GM23338 (cell line): ENCODE data around the gene FRMD4A. TPM values are rescaled to one million over a fixed set of nuclear protein-coding genes. Genes with fewer than 3 reads are reported as not detected.

Source experiments
- ATAC-seq: fragments of 200-7000 bp; cut with Tn5 transposase; 3 replicates; pipeline ENCODE4 v1.9.1; 2020
- DNase-seq: peaks from one replicate; pipeline ENCODE4 v3.0.0-alpha.2; 2015; ENCODE audit warnings: low spot score
- H2AFZ ChIP-seq: fragments of 200-600 bp; sonication (generic); 2 replicates; pipeline ENCODE4 v1.8.0; 2016; ENCODE audit warnings: antibody characterized with exemption, mild to moderate bottlenecking, moderate library complexity
- H3F3A ChIP-seq: fragments of 200-600 bp; sonication (generic); replicated peaks from 2 replicates; pipeline ENCODE4 v1.8.0; 2017; ENCODE audit warnings: antibody characterized with exemption, mixed run types, low read depth
- H3K27ac ChIP-seq: fragments of 200-600 bp; sonication (generic); 2 replicates; pipeline ENCODE4 v1.6.1; 2016; ENCODE audit warnings: low read depth
- H3K27me3 ChIP-seq: fragments of 200-600 bp; sonication (generic); 2 replicates; pipeline ENCODE4 v1.8.0; 2016; ENCODE audit warnings: mild to moderate bottlenecking, mixed run types, moderate library complexity; ENCODE audit not compliant: insufficient read depth
- H3K36me3 ChIP-seq: fragments of 200-600 bp; sonication (generic); 2 replicates; pipeline ENCODE4 v1.8.0; 2016; ENCODE audit warnings: mild to moderate bottlenecking; ENCODE audit not compliant: insufficient read depth
- H3K4me1 ChIP-seq: fragments of 200-600 bp; sonication (generic); 2 replicates; pipeline ENCODE4 v1.8.0; 2016; ENCODE audit warnings: mild to moderate bottlenecking, moderate library complexity; ENCODE audit not compliant: insufficient read depth
- H3K4me2 ChIP-seq: fragments of 200-600 bp; sonication (generic); 2 replicates; pipeline ENCODE4 v1.7.1; 2017; ENCODE audit warnings: mixed run types
- H3K4me3 ChIP-seq: fragments of 200-600 bp; sonication (generic); 2 replicates; pipeline ENCODE4 v1.6.1; 2016; ENCODE audit warnings: mixed run types
- H3K79me2 ChIP-seq: fragments of 200-600 bp; sonication (generic); replicated peaks from 2 replicates; pipeline ENCODE4 v1.8.0; 2017; ENCODE audit warnings: mild to moderate bottlenecking; ENCODE audit not compliant: insufficient read depth
- H3K9me2 ChIP-seq: fragments of 200-600 bp; sonication (generic); 2 replicates; pipeline ENCODE4 v1.8.0; 2017; ENCODE audit not compliant: insufficient read depth
- H4K20me1 ChIP-seq: fragments of 200-600 bp; sonication (generic); replicated peaks from 2 replicates; pipeline ENCODE4 v1.8.0; 2017; ENCODE audit warnings: mild to moderate bottlenecking; ENCODE audit not compliant: insufficient read depth
- H3K27ac Mint-ChIP-seq: 2 replicates; pipeline ENCODE4 v1.8.0; 2020; ENCODE audit warnings: inconsistent platforms, mild to moderate bottlenecking, moderate library complexity, mixed read lengths
- H3K27me3 Mint-ChIP-seq: 3 replicates; pipeline ENCODE4 v1.8.0; 2022; ENCODE audit warnings: low read depth, mild to moderate bottlenecking, moderate library complexity, mixed read lengths, inconsistent platforms; ENCODE audit not compliant: insufficient read depth, poor library complexity
- H3K36me3 Mint-ChIP-seq: 3 replicates; pipeline ENCODE4 v1.8.0; 2021; ENCODE audit warnings: low read depth, mild to moderate bottlenecking, inconsistent platforms, moderate library complexity, mixed read lengths
- H3K4me1 Mint-ChIP-seq: 3 replicates; pipeline ENCODE4 v1.8.0; 2020; ENCODE audit warnings: mild to moderate bottlenecking, inconsistent platforms, mixed read lengths
- H3K4me3 Mint-ChIP-seq: 3 replicates; pipeline ENCODE4 v1.8.0; 2021; ENCODE audit warnings: moderate library complexity, mild to moderate bottlenecking, inconsistent platforms, mixed read lengths
- H3K9me3 Mint-ChIP-seq: 3 replicates; pipeline ENCODE4 v1.8.0; 2020; ENCODE audit warnings: moderate library complexity, mild to moderate bottlenecking, inconsistent platforms, mixed read lengths
- EZH2 ChIP-seq: fragments of 200-600 bp; sonication (generic); IDR thresholded peaks from one replicate; pipeline ENCODE4 v1.8.0; 2017; ENCODE audit warnings: antibody characterized with exemption, mild to moderate bottlenecking, low read depth; ENCODE audit not compliant: unreplicated experiment
- POLR2AphosphoS5 ChIP-seq: IDR thresholded peaks from 2 replicates; pipeline ENCODE4 v1.6.1; 2016; ENCODE audit warnings: antibody characterized with exemption, low read depth
- STAT1 ChIP-seq: IDR thresholded peaks from one replicate; pipeline ENCODE4 v1.6.1; 2016; ENCODE audit warnings: antibody characterized with exemption; ENCODE audit not compliant: unreplicated experiment
- ZNF462 ChIP-seq: fragments of 250-450 bp; sonication (Bioruptor Pico); IDR thresholded peaks from 2 replicates; pipeline ENCODE4 v1.5.0; 2020; ENCODE audit warnings: mild to moderate bottlenecking, moderate library complexity
- polyA plus RNA-seq: library from polyadenylated mRNA; unstranded; fragments of >200 nt; fragmentation: Nextera tagmentation; extraction: Ambion mirVana; gene quantifications from 2 replicates; pipeline ENCODE4 v1.2.1, GENCODE V29; 2016
- total RNA-seq: library from RNA; depleted of rRNA; stranded (reverse); fragments of >200 nt; shearing (Covaris generic); gene quantifications from 2 replicates; pipeline ENCODE4 v1.2.3, GENCODE V29; 2014
- TF ChIP-seq, protein P1 (sequence below): IDR thresholded peaks from 2 replicates; pipeline ENCODE4 v1.6.1; 2016; ENCODE audit warnings: antibody characterized with exemption
- TF ChIP-seq, protein P2 (sequence below): IDR thresholded peaks from one replicate; pipeline ENCODE4 v1.6.1; 2018; ENCODE audit warnings: antibody characterized with exemption; ENCODE audit not compliant: unreplicated experiment

Gene FRMD4A
- total and polyA plus RNA-seq, 2 experiments from 2014 or later: 14.0 to 20.1 TPM

DNA sequence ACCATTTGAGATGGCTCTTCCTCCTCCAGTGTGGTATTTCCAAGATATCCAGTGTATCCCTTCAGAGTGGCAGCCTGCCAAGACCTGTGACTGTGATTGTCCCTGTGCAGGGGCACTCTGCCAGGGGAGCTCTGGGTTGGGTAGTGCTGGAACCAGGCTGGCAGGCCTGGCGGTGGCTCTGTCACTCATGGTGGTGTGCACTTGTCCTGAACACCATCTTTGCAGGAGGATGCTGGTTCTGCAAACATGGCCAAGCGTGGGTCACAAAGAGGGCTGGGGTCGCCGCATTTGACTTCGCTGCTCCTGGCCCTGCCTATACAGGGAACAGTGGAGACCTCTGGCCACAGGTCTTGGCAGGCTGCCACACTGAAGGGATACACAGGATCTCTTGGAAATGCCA is 538.7 kb downstream of the FRMD4A start:
- no peaks in the 10 kb centered on the region for H4K20me1 ChIP-seq
- Mint-ChIP-seq H3K27ac (no peak overlapping the region; the same call in 1 of the 2 replicates), H3K9me3 (no peaks in the 10 kb centered on the region; the same call in 2 of the 3 replicates), H3K27me3 (peaks cover 6% of the 10 kb centered on the region), H3K4me1 (peaks cover 25% of the 10 kb centered on the region), H3K4me3 (no peak overlapping the region), H3K36me3 (peaks cover 5% of the 10 kb centered on the region; the same call in 2 of the 3 replicates)
- H3K79me2 ChIP-seq: no peaks in the 10 kb centered on the region
- DNase-seq (no peak), ATAC-seq (no peak)
- H3K4me1 ChIP-seq: peaks cover 4% of the 10 kb centered on the region
- no peak overlapping the region for H3K4me3 ChIP-seq
- no peaks in the 10 kb centered on the region for H3K27me3 ChIP-seq
- no peak overlapping the region for H3K4me2 ChIP-seq
- no peak overlapping the region for H3K27ac ChIP-seq
- no peaks in the 10 kb centered on the region for H3F3A ChIP-seq
- no peak overlapping the region for H2AFZ ChIP-seq
- TF ChIP-seq ZNF462 (CRISPR knock-in tag): no peak
- TF ChIP-seq STAT1: no peak
- TF ChIP-seq, protein P1, sequence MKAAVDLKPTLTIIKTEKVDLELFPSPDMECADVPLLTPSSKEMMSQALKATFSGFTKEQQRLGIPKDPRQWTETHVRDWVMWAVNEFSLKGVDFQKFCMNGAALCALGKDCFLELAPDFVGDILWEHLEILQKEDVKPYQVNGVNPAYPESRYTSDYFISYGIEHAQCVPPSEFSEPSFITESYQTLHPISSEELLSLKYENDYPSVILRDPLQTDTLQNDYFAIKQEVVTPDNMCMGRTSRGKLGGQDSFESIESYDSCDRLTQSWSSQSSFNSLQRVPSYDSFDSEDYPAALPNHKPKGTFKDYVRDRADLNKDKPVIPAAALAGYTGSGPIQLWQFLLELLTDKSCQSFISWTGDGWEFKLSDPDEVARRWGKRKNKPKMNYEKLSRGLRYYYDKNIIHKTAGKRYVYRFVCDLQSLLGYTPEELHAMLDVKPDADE: no peak
- no peak for TF ChIP-seq POLR2AphosphoS5
- no peak for TF ChIP-seq EZH2
- TF ChIP-seq, protein P2, sequence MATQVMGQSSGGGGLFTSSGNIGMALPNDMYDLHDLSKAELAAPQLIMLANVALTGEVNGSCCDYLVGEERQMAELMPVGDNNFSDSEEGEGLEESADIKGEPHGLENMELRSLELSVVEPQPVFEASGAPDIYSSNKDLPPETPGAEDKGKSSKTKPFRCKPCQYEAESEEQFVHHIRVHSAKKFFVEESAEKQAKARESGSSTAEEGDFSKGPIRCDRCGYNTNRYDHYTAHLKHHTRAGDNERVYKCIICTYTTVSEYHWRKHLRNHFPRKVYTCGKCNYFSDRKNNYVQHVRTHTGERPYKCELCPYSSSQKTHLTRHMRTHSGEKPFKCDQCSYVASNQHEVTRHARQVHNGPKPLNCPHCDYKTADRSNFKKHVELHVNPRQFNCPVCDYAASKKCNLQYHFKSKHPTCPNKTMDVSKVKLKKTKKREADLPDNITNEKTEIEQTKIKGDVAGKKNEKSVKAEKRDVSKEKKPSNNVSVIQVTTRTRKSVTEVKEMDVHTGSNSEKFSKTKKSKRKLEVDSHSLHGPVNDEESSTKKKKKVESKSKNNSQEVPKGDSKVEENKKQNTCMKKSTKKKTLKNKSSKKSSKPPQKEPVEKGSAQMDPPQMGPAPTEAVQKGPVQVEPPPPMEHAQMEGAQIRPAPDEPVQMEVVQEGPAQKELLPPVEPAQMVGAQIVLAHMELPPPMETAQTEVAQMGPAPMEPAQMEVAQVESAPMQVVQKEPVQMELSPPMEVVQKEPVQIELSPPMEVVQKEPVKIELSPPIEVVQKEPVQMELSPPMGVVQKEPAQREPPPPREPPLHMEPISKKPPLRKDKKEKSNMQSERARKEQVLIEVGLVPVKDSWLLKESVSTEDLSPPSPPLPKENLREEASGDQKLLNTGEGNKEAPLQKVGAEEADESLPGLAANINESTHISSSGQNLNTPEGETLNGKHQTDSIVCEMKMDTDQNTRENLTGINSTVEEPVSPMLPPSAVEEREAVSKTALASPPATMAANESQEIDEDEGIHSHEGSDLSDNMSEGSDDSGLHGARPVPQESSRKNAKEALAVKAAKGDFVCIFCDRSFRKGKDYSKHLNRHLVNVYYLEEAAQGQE: no peak
- no peaks in the 10 kb centered on the region for H3K9me2 ChIP-seq
- no peaks in the 10 kb centered on the region; the same call in 1 of the 2 replicates for H3K36me3 ChIP-seq
